D721Med (cell line): ENCODE data around the gene CPHXL.

Experiments
- DNase-seq: peaks from one replicate; pipeline ENCODE4 v3.0.0; 2011; ENCODE audit warnings: low spot score; ENCODE audit not compliant: insufficient read length
- FAIRE-seq: peaks from 2 replicates; lab custom pipeline; 2011; peaks lifted over from hg19 to GRCh38; lab: Jason Lieb, UNC
- TF ChIP-seq, protein P1 (sequence below): IDR thresholded peaks from 2 replicates; pipeline ENCODE4 v1.5.1; 2012; ENCODE audit warnings: mild to moderate bottlenecking, control low read depth; ENCODE audit not compliant: insufficient read depth; ENCODE audit errors: missing control alignments

CPHXL gene

DNA sequence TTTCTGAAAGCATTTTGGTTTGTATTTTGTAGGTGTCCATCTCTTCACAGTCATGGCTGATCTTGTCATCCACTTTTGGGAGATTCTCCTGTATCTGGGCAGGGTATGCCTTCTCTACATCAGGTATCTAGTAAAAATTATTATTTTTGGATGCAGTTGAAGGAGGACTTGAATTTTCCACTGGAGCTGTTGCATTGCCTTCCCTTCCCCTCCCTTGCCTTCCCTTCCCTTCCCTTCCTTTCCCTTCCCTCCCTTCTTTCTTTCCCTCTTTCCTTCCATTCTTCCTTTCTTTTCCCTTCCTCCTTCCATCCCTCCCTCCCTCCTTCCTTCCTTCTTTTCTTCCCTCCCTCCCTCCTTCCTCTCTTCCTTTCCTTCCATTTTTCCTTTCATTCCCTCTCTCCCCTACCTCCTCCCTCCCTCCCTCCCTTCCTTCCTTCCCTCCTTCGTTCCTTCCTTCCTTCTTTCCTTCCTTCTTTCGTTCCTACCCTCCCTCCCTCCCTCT is 33.8 kb upstream of the CPHXL start:
- DNase-seq: no peak
- FAIRE-seq: no peak
- TF ChIP-seq, protein P1, sequence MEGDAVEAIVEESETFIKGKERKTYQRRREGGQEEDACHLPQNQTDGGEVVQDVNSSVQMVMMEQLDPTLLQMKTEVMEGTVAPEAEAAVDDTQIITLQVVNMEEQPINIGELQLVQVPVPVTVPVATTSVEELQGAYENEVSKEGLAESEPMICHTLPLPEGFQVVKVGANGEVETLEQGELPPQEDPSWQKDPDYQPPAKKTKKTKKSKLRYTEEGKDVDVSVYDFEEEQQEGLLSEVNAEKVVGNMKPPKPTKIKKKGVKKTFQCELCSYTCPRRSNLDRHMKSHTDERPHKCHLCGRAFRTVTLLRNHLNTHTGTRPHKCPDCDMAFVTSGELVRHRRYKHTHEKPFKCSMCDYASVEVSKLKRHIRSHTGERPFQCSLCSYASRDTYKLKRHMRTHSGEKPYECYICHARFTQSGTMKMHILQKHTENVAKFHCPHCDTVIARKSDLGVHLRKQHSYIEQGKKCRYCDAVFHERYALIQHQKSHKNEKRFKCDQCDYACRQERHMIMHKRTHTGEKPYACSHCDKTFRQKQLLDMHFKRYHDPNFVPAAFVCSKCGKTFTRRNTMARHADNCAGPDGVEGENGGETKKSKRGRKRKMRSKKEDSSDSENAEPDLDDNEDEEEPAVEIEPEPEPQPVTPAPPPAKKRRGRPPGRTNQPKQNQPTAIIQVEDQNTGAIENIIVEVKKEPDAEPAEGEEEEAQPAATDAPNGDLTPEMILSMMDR: no peak

DNA sequence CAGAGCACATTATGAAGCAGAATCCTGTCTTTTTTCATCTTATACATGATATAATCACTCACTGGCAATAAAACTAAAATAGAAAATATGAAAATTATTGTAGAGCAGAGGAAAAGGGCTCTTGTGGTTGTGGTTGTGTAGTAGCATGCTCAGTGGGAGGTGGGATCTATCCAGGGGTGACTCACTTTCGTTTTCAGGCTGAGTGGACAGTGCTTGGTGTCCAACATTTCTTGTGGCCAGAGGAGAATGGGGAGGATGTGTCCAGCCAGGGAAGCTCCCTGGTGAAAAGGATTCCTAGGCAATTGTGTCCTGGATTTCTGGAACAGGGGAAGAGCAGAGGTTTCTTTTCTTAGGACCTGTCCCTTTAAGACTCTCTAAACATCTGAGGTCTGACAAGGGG is 31.9 kb upstream of the CPHXL start:
- TF ChIP-seq, protein P1: no peak
- no peak for FAIRE-seq
- DNase-seq: no peak

DNA sequence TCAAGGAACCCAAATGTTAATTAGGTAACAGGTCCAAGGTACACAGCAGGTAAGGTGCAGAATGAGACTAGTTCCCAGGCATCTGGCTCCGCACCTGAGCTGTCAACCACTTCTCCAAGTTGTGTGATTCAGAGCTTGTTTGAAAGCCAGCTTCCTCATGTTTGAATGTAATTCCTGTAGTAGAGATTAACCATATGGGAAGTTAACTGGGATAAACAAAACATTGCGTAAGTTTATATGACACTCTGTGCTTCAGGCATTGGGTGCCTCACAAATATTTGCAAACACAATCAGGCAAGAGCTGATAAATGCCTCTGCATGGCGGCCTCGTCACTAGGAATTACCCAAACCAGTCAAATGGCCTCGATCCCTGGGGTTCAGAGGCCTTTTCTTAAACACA is 27.9 kb upstream of the CPHXL start:
- TF ChIP-seq, protein P1: no peak
- FAIRE-seq: no peak
- no peak for DNase-seq

DNA sequence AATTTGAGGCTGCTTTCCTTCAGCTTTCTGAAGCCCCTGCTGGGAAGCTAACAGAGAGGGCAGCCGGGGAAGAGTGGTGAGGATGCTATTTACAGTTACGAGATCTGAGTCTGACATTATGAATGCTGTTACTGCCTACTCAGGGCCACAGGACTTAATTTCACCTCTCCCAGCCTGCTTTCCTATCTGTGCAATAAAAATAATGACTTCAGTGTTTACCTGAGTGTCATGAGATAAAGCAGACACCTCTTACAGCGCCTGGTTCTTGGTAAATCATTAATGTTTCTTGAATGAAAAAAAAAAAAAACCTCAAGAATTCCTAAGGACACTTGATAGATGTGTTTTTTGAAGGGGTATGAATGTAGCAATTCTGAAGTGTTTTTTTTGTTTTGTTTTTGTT is 24.2 kb upstream of the CPHXL start:
- no peak for FAIRE-seq
- no peak for DNase-seq
- TF ChIP-seq, protein P1: no peak

DNA sequence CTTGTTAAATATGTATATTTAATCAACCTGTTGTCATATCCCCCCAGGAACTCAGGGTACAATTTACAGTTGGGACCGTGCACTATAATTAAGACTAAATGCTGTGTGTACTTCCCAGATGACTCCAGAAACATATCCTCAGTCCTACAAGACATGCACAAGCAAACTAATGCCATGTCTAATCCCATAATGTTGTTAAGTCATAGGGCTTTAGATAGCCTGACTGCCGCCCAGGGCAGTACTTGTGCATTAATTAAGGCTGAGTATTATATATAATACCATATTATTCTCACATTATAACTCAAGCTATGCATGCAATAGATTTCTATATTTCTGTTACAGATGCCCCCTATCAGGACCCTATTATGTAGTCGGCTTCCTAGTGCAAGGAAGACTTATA is 20.1 kb upstream of the CPHXL start:
- FAIRE-seq: no peak
- no peak for DNase-seq
- TF ChIP-seq, protein P1: no peak

DNA sequence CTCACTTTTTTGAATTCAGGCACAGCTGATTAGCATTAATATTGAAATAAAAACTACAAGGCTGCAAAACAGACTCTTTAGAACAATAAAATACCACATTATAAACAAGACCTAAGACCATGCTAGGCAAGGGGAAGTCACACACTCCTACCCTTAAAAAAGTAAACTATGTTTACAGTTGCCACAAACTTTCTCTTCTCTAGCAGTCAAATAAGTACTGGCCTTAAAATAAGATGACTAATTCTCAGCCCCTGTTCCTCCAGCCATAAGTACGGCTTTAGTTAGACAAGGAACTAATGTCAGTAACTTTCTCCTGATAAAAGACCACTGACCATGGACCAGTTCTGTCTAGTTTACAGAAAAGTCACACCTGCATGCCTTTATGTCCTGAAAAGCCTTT is 19.5 kb upstream of the CPHXL start:
- FAIRE-seq (no peak), DNase-seq (no peak)
- TF ChIP-seq, protein P1: no peak

DNA sequence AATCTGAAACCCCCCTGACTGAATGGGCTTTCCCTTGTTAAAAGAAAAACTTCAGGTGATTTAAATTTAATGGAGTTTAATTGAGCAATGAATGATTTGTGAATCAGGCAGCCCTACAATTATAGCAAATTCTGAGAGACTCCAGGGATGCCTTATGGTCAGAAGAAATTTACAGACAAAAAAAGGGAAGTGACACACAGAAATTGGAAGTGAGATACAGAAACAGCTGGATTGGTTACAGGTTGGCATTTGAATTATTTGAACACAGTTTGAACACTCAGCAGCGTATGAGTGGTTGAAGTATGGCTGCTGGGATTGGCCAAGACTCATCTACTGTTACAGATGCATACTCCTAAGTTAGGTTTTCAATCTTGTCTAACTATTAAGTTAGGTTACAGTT is 19.0 kb upstream of the CPHXL start:
- FAIRE-seq (no peak), DNase-seq (no peak)
- TF ChIP-seq, protein P1: no peak
